DMS153 (cell line): ENCODE data around the gene TBC1D4.
"Not testable (repeated sequence)": the region's sequence is repeated elsewhere in the genome, so short reads cannot be mapped to it uniquely, and the experiment has no call there.

Experiments
- DNase-seq: peaks from one replicate; lab custom pipeline; 2025; lab: John Stamatoyannopoulos, UW

TBC1D4 gene

DNA sequence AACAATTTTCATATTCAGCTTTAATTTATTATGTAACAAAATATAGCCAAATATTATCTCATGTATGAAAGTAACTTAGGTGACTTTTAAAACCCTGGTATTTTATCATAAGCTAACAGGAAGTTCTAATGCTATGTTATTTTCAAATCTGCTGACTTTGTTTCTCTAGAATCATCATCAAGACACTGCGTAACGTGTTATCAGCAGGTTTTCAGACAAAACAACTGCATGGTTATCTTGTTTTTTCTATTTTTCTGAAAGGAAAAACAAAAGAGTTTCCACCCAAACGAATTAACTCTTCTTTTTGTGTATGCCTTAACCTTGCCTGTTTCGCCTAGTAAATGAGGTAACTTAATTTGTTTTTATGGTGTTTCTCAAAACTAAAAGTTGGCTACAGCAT, 156.3 kb downstream of the TBC1D4 start:
- DNase-seq: no peak

DNA sequence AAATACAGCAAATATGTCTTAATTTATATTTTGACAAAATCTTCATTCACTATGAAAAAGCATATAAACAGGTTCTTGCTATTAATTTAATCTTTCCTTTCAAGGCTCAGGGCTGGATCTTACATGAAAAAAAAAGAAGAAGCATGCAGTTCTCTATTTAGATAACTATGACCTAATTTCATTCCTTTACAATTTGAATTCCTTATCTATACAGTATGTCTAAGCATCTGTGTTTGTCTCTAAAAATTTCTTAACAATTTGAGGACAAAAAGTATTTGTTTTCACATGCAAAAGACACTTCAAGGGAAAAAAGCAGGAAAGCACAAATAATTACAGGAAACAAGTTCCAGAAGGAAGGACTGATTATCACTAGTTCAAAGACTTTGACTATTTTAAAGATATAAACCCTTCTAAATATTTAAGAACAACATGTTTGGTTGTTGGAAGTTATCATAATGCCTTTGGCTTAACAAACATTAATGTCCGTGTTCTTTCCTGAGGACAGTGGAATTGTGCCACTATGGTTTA, 157.5 kb downstream of the TBC1D4 start:
- no peak for DNase-seq

DNA sequence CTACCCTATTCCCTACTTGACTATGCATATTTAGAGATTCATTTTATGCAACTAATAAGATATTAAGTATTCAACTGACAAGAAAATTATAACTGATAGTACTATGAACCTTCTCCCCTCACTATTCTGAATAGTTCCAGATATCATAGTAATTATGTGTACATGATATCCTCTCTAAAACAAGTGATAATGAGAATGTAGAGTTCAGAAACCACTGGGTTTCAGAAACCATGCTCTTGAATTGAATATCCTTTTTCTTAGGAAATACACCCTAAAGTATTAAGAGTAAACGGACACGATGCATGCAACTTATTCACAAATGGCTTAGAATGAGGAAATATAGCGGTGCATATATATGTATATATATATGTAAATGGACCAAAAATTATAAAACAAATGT, 160.9 kb downstream of the TBC1D4 start:
- DNase-seq: no peak

DNA sequence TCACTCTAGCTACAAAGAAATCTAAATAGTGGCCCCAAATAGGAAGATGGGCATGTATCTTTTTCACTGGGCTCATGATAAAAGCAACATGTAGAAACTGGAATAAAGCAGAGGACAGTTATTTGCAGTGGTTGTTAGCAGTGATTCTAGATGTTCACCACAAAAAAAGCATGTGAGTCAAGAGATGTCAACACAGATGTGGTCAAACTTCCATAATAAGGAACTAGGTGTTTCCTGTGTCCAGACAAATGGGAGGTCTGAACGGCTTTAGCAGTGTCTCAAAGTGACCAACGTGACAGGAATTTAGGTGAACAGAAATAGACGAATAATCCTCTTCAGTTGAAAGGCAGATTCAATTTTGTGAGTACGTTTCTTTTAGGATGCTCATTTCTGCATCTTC, 162.7 kb downstream of the TBC1D4 start:
- no peak for DNase-seq

DNA sequence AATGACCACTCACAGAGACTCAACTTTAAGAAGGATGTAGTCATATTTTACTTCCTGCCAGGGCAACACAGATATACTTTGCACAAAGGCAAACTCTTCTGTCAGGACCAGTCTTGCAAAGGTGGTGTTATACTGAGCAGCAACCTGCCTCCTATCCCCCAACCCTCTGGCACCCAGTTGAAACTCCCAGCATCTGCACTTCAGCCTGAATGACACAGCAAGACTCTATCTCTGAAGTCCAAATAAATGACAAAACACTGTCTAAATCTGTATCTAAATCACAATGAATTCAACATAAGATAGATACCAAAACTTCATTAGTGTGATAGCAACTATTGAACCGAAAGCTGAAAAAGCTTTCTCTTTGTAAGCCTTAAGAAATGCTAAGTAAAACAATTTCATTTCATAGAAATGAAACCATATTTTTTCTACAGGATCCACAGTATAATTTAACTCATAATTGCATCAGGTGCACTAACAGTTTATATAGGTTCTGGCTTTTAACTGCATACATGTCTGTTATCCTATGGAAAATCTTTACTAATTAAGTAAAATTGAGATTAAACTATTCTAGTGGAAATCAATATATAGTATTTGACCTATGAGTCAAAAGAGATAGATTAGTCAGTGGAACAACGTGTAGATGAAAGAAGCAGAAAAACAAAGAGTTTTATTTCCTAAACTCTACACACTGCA, 163.7 kb downstream of the TBC1D4 start:
- DNase-seq: no peak

DNA sequence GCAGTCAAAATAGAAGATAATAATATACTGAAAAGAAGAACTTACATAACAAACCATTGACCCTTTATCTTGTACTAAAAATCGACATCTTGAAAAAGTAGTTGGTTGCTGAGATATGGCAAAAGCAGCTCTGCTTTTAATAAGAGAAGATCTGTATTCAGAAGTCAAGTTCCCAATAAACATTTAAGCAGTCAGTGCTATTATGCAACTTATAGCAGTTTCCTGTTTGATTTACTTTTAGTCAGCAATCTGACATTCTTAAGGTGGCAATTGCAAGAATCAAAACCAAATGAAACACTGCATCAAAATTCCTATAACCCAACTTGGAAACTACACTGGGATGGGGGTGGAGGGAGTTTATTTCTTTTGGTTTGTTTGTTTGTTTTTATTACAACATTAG, 165.5 kb downstream of the TBC1D4 start:
- no peak for DNase-seq

DNA sequence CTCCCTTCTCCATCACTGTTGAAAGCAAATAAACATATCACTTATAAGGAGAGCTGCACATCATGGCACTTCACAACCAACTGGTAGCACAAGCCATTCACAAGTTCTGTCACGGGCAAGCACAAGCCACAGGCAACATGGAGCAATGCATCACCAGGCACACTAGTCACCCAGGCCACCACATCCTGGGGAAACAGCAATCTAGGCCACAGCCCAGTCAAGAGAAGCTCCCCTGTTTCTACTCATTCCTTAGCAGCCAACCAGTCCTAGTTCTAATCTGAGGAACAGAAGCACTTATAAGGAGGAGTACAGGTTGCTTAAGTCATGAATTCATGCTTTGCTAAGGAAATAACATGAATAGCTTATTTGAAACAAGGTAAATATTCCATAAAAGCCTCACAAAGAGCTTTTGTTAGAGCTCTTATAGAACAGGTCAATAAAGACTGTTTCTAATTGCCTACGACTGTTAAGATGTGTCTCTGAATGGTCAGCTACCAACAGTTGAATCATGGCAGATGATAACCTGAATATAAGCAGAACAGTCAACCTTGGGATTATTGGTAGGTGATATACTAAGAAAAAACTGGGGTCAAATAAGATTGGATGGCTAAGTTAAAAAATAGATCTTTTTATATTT, 169.0 kb downstream of the TBC1D4 start:
- no peak for DNase-seq

DNA sequence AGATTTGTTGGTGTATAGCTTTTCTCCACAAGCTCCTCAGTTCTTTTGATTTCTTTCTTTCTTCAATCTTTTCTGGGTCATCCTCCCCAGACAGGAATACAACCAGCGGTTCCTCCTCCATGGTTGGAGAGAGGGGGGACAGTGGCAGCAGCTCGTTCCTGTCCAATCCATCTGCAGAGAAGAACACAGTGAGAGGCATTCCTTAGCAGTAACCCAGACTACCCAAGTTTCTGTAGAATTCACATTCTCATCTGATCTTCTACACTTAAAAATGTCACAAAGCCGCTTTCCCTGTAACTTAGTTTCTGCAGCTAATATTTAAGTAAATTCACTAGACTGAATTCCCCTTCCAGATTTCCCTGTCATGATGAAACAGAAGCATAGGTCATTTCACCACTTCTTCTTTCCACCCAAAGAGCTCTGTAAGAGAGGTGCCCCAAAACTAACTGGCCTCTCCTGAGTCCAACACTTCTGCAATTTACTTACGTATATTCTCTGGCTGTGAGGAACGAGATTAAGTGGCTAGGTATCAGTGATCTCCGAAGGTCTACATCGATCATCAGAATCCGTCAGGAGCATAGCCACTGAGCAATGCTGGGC, 171.9 kb downstream of the TBC1D4 start:
- DNase-seq: no peak

DNA sequence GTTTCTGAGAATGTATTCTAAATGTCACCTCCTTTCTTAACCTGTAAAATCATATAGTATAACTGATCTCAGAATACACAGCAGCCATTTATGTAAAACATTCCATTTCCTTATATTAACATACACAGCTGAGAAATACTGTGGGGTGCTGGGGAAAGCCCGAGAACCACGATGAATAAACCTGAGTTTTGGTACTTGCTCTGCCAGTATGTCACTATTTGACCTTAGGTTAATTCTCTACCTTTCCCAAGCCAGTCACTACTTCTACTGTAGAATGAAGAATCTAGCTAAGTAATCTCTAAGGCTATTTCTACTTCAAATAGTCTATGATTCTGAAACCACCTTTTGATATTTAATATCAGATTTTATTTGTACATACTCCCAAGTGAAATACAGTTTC, 173.7 kb downstream of the TBC1D4 start:
- no peak for DNase-seq

DNA sequence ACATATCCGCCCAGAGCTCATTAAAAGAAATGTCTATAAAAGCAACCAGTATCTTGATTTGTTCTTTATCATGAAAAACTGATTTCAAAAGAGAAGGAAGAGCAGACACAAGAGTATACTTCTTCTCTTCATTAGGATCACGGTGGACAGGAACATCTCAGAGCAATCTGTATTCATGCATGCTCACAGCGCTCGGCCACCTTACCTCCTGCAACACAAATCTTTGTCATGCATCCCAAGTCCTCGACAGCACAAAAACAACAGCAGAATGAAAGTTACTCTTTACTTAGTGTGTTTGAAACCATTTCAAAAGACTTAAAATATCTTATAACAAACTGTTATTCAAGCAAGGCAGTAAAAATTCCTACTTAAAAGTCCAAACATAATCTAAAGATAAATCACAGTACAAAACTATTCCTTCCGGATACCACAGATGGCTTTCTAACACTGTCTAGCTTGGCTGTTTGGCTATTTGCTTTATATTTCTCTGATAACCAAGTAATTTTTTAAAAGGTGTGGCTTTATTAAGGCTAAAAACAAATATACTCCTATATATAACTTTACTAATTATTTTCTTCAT, 174.5 kb downstream of the TBC1D4 start:
- no peak for DNase-seq

DNA sequence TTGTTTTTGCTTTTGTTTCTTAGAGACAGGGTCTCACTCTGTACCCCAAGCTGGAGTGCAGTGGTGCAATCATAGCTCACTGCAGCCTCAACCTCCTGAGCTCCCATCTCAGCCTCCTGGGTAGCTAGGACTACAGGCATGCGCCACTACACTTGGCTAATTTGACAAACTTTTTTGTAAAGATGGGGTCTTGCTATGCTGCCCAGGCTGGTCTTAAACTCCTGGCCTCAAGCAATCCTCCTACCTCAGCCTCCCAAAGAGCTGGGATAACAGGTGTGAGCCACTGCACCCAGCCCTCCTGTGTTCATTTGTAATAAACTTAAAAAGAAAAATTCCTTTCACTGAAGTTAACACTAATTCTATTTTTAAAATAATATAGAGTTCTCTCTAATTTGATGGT, 175.0 kb downstream of the TBC1D4 start:
- not testable (repeated sequence) for DNase-seq

DNA sequence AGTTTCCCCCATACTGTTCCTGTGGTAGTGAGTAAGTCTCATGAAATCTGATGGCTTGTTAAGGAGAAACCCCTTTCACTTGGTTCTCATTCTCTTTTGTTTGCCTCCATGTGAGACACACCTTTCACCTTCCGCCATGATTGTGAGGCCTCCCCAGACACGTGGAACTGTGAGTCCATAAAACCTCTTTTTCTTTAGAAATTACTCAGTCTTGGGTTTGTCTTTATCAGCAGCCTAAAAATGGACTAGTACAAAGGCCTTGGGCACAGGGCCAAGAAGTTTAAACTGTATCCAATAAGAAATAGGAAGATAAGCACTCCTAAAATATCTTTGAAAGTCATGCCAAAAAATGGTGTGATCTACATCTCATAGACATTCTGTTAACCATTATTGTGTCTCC, 176.9 kb downstream of the TBC1D4 start:
- DNase-seq: no peak

DNA sequence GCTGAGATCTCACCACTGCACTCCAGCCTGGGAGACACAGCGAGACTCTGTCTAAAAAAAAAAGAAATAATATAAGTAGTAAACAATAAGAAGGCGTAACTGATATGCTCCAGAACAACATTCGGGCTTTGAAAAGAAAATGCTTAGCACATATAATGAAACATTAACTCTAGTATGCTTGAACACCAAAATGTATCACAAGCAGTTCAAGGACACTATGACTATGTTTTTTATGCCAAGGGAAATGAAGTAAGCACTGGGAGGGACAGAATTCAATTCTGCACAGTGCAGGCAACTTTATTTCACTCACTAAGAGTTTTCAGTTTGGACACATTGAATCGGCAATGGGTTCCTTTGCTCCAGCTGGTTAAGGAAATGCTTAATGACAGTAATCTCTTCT, 178.7 kb downstream of the TBC1D4 start:
- DNase-seq: no peak

DNA sequence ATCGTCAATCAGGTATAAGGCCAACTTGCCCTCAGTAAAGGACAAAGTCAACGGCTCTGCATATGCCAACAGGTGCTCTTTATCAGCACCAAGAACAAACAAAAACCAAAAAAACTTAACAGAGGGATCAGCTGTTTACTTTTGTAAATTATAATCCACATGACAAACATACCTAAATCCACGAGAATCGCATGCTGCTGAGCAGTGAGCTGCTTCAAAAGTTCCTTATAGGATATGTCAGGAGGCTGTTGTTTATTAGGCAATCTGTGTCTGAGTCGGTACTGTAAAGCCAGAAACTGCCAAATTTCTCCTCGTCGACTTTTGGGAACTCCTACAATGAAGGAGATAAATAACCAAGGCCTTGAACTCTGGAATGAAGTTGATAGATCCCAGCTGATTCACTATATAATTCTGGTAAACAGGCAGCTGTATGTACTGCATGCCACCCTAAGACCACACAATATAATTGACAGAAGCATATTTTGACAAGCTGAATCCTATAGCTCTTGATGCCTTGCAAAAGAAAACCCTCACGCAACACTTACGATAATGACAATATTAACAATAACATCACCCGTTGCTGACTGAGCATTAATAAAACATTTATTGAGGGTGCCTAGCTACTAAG, 179.8 kb downstream of the TBC1D4 start:
- DNase-seq: no peak

DNA sequence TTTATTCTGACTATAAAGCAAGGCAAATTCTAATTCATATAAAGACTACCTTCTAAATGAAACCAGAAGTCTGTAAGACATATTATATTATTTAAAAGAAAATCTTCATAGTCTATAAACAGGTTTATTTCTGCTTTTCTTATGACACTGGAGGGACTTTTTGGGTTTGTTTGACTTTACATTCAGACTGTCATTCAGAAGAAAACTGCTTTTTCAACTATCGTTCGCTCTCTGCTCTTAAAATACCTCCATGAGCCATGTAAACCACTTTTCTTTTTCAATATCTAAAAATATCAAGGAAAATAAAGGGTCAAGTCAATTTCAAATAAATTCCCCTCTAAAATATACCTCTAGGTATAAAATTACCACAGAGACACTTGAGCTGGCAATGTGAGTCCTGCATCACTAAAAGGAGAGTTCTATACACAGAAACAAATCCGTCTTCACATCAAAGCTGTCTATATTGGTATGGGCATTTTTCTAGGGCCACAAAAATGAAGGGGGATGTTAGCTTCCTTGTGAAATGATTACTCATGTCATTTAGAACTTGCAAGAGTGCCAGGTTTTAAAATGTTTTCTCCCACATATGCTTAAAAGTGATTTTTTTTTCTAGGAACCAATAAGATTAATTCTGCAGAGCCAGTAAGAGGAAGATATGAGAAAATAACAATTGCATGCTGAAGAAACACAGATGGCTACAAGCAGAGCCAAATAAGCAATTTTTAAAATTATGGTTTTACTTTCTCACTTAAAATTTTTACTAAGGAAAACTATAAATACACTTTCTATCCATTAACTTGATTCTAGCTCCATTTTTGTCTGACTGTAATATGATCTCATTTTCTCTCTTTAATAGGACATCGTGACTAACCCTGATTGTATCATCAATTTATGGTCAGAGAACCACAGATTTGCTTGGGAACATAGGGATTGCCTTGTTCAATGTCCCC, 181.8 kb downstream of the TBC1D4 start:
- DNase-seq: no peak

DNA sequence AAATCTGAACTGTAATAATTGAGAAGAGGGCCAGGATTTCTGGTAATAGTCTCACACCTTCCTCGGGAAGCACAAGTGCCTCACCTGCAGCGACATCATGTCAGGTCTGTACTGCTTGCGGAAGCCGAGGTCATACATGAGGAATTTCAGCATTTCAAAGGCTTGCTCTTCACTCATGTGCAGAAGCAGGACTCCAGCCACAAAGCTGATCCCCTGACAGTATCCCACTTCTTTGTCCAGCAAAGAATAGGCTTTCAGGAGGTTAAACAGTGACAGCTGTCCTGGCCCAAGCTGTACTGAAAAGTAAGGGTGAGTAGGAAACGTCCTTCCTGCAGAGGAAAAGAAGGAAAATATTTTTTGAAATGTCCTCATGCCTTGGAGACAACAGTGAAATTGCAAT, 182.7 kb downstream of the TBC1D4 start:
- no peak for DNase-seq

DNA sequence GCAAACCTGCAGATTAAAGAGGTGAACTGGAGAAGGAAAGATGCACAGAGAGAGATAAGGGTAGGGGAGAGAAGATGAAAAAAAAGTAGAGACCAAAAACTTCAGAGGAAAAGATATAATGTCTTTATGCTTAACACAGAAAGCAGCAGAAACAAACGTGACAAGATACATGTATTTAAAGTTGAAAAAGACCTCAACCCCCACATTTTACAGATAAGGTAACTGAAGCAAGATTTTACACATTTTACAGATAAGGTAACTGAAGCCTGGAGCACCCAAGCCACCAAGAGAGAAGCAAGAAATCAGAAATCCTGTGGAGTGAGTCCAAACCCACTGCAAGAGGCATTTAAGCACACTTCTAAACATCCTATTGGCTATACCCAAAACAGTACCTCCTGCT, 185.3 kb downstream of the TBC1D4 start:
- no peak for DNase-seq

DNA sequence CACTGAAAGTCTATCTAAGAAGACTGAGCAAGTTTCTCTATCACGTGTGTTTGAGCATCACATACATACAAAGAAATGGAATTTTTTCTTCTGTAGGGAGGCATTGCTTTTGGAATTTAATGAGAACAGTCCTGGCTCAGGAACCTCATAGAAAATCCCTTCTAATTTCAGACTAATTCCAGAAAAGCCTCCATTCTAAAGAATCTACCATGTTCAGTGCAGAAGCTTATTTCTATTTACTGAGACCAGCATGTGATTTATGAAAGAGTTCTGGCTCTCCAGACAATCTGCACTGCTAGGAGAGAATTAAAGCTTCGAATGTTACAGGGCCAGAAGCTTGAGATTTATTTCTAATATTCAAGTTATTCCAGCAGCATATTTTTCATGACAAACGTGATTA, 186.8 kb downstream of the TBC1D4 start:
- DNase-seq: no peak

DNA sequence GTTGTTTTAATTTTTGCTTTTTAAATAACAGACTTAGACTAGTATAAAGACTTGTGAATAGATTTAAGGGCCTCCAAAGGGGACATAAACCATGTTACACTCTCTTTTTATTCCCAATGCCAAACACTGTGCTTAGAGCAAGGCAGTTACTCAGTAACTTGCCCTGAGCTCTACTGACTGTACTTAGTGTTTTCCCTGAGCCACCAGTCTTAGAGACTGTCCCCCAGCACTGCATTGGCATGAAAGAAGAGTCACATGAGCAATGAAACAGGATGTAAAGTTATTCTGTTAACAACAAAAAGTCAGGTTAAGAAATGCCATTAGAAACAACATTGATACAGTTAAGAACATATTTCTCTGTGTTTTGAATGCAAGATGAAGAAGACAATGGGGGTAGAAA, 187.9 kb downstream of the TBC1D4 start:
- DNase-seq: no peak

DNA sequence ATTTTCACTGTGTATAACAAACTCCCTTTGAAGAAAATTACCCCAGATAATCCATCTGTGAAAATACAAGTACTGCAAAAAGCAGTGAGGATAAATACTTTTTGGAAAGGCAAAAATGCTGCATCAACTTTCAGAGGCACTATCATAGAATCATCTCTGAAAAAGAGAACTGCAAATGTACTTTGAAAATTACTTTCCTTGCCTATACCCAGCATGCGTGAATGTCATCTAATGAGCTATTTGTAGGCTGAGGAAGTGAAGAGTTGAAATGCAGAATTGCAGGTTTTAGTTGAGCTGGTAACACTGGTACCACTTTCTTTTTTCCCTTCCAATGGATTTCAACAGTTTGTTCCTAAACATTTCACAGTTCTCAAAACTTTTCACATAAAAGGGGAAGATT, 196.7 kb downstream of the TBC1D4 start:
- DNase-seq: no peak

DNA sequence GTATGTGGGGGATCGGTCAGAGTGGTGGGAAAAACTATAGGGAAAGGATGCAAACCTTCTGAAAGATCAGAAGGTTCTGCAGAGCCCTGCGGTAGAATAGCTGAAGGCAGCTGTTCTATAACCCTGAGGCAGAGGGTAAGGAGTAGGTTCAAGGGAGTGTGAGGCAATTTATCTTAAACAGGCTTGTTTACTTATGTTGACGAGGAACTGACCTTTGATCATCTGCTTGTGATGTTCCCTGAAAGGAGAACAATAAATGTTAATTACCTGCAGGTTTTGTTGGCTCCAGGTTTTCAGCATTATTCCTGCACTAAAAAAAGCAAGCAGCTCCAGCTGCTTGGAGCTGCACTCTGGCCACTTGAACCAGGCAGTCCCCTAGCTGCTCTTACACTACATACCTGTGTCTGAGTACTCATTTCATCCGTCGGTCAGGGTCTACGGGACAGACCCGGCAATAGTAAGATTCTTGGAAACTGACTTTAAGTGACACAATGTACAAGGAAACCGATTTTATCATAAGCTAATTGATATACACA, 202.1 kb downstream of the TBC1D4 start:
- no peak for DNase-seq
